Measurements from ENCODE around the gene LNPK. TPM values are rescaled to one million over a fixed set of nuclear protein-coding genes. Genes with fewer than 3 reads are reported as not detected.
"Not testable (repeated sequence)": the region's sequence is repeated elsewhere in the genome, so short reads cannot be mapped to it uniquely, and the experiment has no call there.

LNPK gene
- total RNA-seq, 1 donor from 2014 or later, result 33.7 TPM

- DNase-seq (ENCODE audit: extremely low spot score, unreplicated experiment), result no peak
- peaks cover 4% of the 10 kb centered on the region for H3K9me3 Mint-ChIP-seq
- TF ChIP-seq CTCF (conservative IDR thresholded peaks at IDR 0.05), result no peak
- H3K36me3 Mint-ChIP-seq, result peaks cover 18% of the 10 kb centered on the region
- no peaks in the 10 kb centered on the region for H3K27me3 Mint-ChIP-seq
- H3K27ac Mint-ChIP-seq, result no peak overlapping the region
- H3K4me1 Mint-ChIP-seq (ENCODE audit: unreplicated experiment), result peaks cover under 1% of the 10 kb centered on the region
- H3K4me3 Mint-ChIP-seq, result no peak overlapping the region
Measured at GRCh38 chr2:175973373-175973772, 28.7 kb downstream of the LNPK start.

GRCh38 chr2:175966839-175967238 lies 35.2 kb downstream of the LNPK start:
- no peaks in the 10 kb centered on the region for H3K27me3 Mint-ChIP-seq
- H3K4me1 Mint-ChIP-seq (ENCODE audit: unreplicated experiment), result peaks cover 5% of the 10 kb centered on the region
- no peak for TF ChIP-seq CTCF (conservative IDR thresholded peaks at IDR 0.05)
- no peak for DNase-seq (ENCODE audit: extremely low spot score, unreplicated experiment)
- no peak overlapping the region for H3K4me3 Mint-ChIP-seq
- no peak overlapping the region for H3K27ac Mint-ChIP-seq
- no peaks in the 10 kb centered on the region for H3K9me3 Mint-ChIP-seq
- peaks cover 8% of the 10 kb centered on the region for H3K36me3 Mint-ChIP-seq

- H3K36me3 Mint-ChIP-seq, result peaks cover 18% of the 10 kb centered on the region
- peaks cover 5% of the 10 kb centered on the region for H3K4me1 Mint-ChIP-seq (ENCODE audit: unreplicated experiment)
- no peak overlapping the region for H3K4me3 Mint-ChIP-seq
- no peaks in the 10 kb centered on the region for H3K9me3 Mint-ChIP-seq
- H3K27me3 Mint-ChIP-seq, result no peaks in the 10 kb centered on the region
- H3K27ac Mint-ChIP-seq, result no peak overlapping the region
- DNase-seq (ENCODE audit: extremely low spot score, unreplicated experiment), result no peak
- no peak for TF ChIP-seq CTCF (conservative IDR thresholded peaks at IDR 0.05)
Measured at GRCh38 chr2:175965773-175966172, 36.3 kb downstream of the LNPK start.

- H3K4me3 Mint-ChIP-seq, result no peak overlapping the region
- peaks cover 33% of the 10 kb centered on the region for H3K36me3 Mint-ChIP-seq
- peaks cover 12% of the 10 kb centered on the region for H3K9me3 Mint-ChIP-seq
- peaks cover 5% of the 10 kb centered on the region for H3K4me1 Mint-ChIP-seq (ENCODE audit: unreplicated experiment)
- no peaks in the 10 kb centered on the region for H3K27me3 Mint-ChIP-seq
- no peak overlapping the region for H3K27ac Mint-ChIP-seq
- peak; percentile 19 for TF ChIP-seq CTCF (conservative IDR thresholded peaks at IDR 0.05)
- no peak for DNase-seq (ENCODE audit: extremely low spot score, unreplicated experiment)
Measured at GRCh38 chr2:175964195-175964594, 37.9 kb downstream of the LNPK start.

- Mint-ChIP-seq H3K36me3 (peaks cover 40% of the 10 kb centered on the region), H3K9me3 (peaks cover 18% of the 10 kb centered on the region)
- not testable (repeated sequence) for H3K4me1 Mint-ChIP-seq (ENCODE audit: unreplicated experiment); DNase-seq (ENCODE audit: extremely low spot score, unreplicated experiment); H3K27me3 Mint-ChIP-seq; H3K27ac Mint-ChIP-seq; H3K4me3 Mint-ChIP-seq
Measured at GRCh38 chr2:175963171-175963570, 38.9 kb downstream of the LNPK start.

GRCh38 chr2:175957845-175958244 lies 44.2 kb downstream of the LNPK start:
- TF ChIP-seq CTCF (conservative IDR thresholded peaks at IDR 0.05), result no peak
- Mint-ChIP-seq H3K27ac (no peak overlapping the region), H3K9me3 (peaks cover 18% of the 10 kb centered on the region), H3K4me3 (no peak overlapping the region), H3K27me3 (no peaks in the 10 kb centered on the region), H3K36me3 (peaks cover 49% of the 10 kb centered on the region), H3K4me1 (ENCODE audit: unreplicated experiment) (no peaks in the 10 kb centered on the region)
- no peak for DNase-seq (ENCODE audit: extremely low spot score, unreplicated experiment)

Measured in type B pancreatic cell (in vitro differentiated cells).